OCI-LY3 (cell line): ENCODE measurements around the gene C1orf116.
"Not testable (repeated sequence)": the region's sequence is repeated elsewhere in the genome, so short reads cannot be mapped to it uniquely, and the experiment has no call there.

Source experiments
- H2AFZ ChIP-seq: fragments of 200-600, 300-600 bp; shearing (Covaris generic); 2 replicates; pipeline ENCODE4 v1.6.0; 2014; ENCODE audit warnings: antibody characterized with exemption, low read depth, low read length
- H3K27ac ChIP-seq: fragments of 200-600, 300-600 bp; sonication (generic); 2 replicates; pipeline ENCODE4 v1.5.1; 2014; ENCODE audit warnings: mild to moderate bottlenecking, low read length, moderate library complexity, mixed read lengths
- H3K27me3 ChIP-seq: fragments of 200-600, 300-600 bp; sonication (generic); 2 replicates; pipeline ENCODE4 v1.6.1; 2014; ENCODE audit warnings: low read depth, low read length, mixed read lengths
- H3K36me3 ChIP-seq: fragments of 200-600, 300-600 bp; sonication (generic); replicated peaks from 2 replicates; pipeline ENCODE3; 2014; ENCODE audit warnings: low read depth, low read length, mixed read lengths
- H3K4me1 ChIP-seq: fragments of 300-600, 200-600 bp; sonication (generic); 2 replicates; pipeline ENCODE4 v1.6.1; 2014; ENCODE audit warnings: low read length, mixed read lengths
- H3K4me2 ChIP-seq: fragments of 200-600, 300-600 bp; sonication (generic); 2 replicates; pipeline ENCODE4 v1.6.1; 2014; ENCODE audit warnings: low read length, mixed read lengths
- H3K4me3 ChIP-seq: fragments of 300-600, 200-600 bp; sonication (generic); 2 replicates; pipeline ENCODE4 v1.5.1; 2014; ENCODE audit warnings: antibody characterized with exemption, mild to moderate bottlenecking, low read length, moderate library complexity
- H3K79me2 ChIP-seq: fragments of 300-600, 200-600 bp; shearing (Covaris generic); 2 replicates; pipeline ENCODE4 v1.6.1; 2014; ENCODE audit warnings: mild to moderate bottlenecking, low read length, mixed read lengths
- H3K9ac ChIP-seq: fragments of 300-600, 200-600 bp; shearing (Covaris generic); 2 replicates; pipeline ENCODE4 v1.6.0; 2014; ENCODE audit warnings: mild to moderate bottlenecking, low read length, moderate library complexity
- H3K9me3 ChIP-seq: fragments of 200-600, 300-600 bp; shearing (Covaris generic); 2 replicates; pipeline ENCODE4 v1.6.1; 2014; ENCODE audit warnings: low read length, mixed read lengths; ENCODE audit not compliant: insufficient read depth
- H4K20me1 ChIP-seq: fragments of 200-600, 300-600 bp; sonication (generic); 2 replicates; pipeline ENCODE4 v1.6.1; 2016; ENCODE audit warnings: low read length, mixed read lengths; ENCODE audit not compliant: insufficient read depth
- EZH2phosphoT487 ChIP-seq: fragments of 200-600 bp; shearing (Covaris generic); IDR thresholded peaks from 2 replicates; pipeline ENCODE4 v1.6.1; 2018; ENCODE audit warnings: antibody characterized with exemption, mixed run types, low read depth
- TF ChIP-seq, protein P1 (sequence below): fragments of 200-600, 300-600 bp; sonication (generic); IDR thresholded peaks from 2 replicates; pipeline ENCODE4 v1.5.1; 2014; ENCODE audit warnings: antibody characterized with exemption, low read length, low read depth

The C1orf116 gene

DNA sequence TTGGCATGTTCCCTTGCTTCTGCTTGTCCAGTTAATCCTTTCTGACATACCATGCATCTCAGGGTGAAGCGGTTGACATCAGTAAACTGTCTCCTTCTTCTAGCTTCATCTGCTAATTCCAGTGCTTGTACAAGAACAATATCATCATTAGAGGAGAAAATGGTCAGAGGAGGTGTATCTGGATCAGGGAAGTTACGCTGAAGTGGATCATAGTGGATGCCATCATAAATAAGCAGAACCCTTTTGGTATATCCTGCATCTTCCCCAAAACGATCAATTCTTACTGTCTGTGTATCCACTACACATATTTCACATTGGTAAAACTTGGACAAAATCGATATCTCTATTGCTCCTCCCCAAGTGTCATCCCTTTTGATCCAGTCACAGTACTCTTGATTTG lies 16.5 kb upstream of the C1orf116 start:
- Histone ChIP-seq H3K9me3 (no peaks in the 10 kb centered on the region), H3K36me3 (peaks cover 33% of the 10 kb centered on the region), H3K9ac (no peak overlapping the region), H3K79me2 (peaks cover 46% of the 10 kb centered on the region), H2AFZ (no peak overlapping the region), H4K20me1 (0 out of 2 replicates have a peak, but pooled peaks cover 5% of the 10 kb centered on the region), H3K27ac (no peak overlapping the region), H3K27me3 (no peaks in the 10 kb centered on the region), H3K4me2 (no peak overlapping the region), H3K4me1 (peaks cover 23% of the 10 kb centered on the region), H3K4me3 (no peak overlapping the region)
- TF ChIP-seq, protein P1, sequence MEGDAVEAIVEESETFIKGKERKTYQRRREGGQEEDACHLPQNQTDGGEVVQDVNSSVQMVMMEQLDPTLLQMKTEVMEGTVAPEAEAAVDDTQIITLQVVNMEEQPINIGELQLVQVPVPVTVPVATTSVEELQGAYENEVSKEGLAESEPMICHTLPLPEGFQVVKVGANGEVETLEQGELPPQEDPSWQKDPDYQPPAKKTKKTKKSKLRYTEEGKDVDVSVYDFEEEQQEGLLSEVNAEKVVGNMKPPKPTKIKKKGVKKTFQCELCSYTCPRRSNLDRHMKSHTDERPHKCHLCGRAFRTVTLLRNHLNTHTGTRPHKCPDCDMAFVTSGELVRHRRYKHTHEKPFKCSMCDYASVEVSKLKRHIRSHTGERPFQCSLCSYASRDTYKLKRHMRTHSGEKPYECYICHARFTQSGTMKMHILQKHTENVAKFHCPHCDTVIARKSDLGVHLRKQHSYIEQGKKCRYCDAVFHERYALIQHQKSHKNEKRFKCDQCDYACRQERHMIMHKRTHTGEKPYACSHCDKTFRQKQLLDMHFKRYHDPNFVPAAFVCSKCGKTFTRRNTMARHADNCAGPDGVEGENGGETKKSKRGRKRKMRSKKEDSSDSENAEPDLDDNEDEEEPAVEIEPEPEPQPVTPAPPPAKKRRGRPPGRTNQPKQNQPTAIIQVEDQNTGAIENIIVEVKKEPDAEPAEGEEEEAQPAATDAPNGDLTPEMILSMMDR: no peak
- no peak for TF ChIP-seq EZH2phosphoT487

DNA sequence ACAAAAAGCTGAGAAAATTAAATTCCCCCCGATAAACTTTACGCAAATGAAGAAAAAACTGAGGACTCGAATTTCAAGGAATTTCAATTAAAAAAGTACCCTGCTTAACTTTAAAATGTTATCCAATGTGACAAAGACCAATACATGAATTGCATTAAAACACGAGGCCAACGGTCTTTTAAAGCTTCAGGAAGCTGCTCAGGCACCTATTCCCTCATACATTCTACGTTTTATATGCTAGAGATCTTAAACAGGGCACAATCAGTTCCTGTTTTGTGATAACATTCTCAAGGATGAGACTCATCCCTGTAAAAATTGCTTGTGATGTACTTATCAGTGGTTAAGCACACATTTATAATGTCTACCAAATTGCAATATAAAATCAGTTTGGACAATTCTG lies 15.5 kb upstream of the C1orf116 start:
- no peak for TF ChIP-seq EZH2phosphoT487
- no peak overlapping the region for H3K9ac ChIP-seq
- no peak overlapping the region for H3K4me2 ChIP-seq

DNA sequence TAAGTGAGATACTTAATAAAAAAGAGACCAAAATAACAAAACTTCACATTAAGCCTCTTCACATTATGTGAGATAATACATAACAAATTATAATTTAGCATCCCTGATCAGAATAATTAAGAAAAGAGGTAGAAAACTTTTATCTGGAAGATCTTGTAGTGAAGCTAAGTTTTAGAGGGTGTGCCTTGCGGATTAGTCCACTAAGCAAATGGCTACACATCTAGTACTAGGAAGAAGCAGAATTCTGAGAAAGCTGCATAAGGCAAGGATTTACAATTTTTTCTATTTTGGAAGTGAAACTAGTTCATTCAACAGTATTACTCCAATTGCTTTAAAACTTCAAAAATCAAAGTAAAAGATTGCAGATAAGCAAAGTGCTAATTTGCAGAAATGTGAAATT lies 14.9 kb upstream of the C1orf116 start:
- TF ChIP-seq, protein P1: no peak
- TF ChIP-seq EZH2phosphoT487: no peak
- H3K4me2 ChIP-seq: no peak overlapping the region

More for the DNA sequence above, 15.5 kb upstream of the C1orf116 start:
- H3K27me3 ChIP-seq: no peaks in the 10 kb centered on the region
- 0 out of 2 replicates have a peak, but pooled peaks cover 5% of the 10 kb centered on the region for H4K20me1 ChIP-seq
- H3K79me2 ChIP-seq: peaks cover 46% of the 10 kb centered on the region
- H3K4me3 ChIP-seq: no peak overlapping the region
- no peak overlapping the region for H3K27ac ChIP-seq
- no peaks in the 10 kb centered on the region for H3K9me3 ChIP-seq
- H3K36me3 ChIP-seq: peaks cover 38% of the 10 kb centered on the region
- no peak overlapping the region for H2AFZ ChIP-seq
- H3K4me1 ChIP-seq: peaks cover 17% of the 10 kb centered on the region

DNA sequence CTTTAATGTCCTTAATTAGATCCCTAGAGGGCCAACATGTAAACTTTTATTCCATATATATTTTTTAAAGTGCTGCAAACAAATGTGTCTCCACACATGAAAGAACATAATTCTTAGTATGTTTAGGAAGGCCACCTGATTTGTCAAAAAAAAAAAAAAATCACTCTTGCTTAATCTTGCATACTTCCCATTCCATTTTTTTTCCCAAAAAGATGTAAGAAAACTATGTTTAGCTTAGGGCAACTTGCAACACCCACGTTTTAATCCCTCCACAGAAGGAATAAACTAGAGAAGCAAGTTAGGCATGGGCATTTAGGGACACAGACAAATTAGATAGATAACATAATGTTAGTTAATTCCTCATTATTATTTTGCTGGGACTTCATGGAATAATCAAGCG lies 12.9 kb upstream of the C1orf116 start:
- H3K4me1 ChIP-seq: peaks cover 6% of the 10 kb centered on the region
- no peak overlapping the region for H3K9ac ChIP-seq
- no peaks in the 10 kb centered on the region for H3K9me3 ChIP-seq
- peaks cover 43% of the 10 kb centered on the region for H3K36me3 ChIP-seq
- 0 out of 2 replicates have a peak, but pooled peaks cover 5% of the 10 kb centered on the region for H4K20me1 ChIP-seq
- no peak overlapping the region for H3K27ac ChIP-seq
- H3K4me3 ChIP-seq: no peak overlapping the region
- H3K79me2 ChIP-seq: peaks cover 43% of the 10 kb centered on the region
- TF ChIP-seq EZH2phosphoT487: no peak
- TF ChIP-seq, protein P1: no peak
- no peaks in the 10 kb centered on the region for H3K27me3 ChIP-seq
- no peak overlapping the region for H2AFZ ChIP-seq
- no peak overlapping the region for H3K4me2 ChIP-seq

More for the DNA sequence above, 14.9 kb upstream of the C1orf116 start:
- Histone ChIP-seq H3K4me1 (peaks cover 17% of the 10 kb centered on the region), H3K4me3 (no peak overlapping the region), H3K9ac (no peak overlapping the region), H3K9me3 (no peaks in the 10 kb centered on the region), H3K79me2 (peaks cover 46% of the 10 kb centered on the region), H3K27ac (no peak overlapping the region), H3K36me3 (peaks cover 43% of the 10 kb centered on the region), H4K20me1 (0 out of 2 replicates have a peak, but pooled peaks cover 5% of the 10 kb centered on the region), H2AFZ (no peak overlapping the region), H3K27me3 (no peaks in the 10 kb centered on the region)

DNA sequence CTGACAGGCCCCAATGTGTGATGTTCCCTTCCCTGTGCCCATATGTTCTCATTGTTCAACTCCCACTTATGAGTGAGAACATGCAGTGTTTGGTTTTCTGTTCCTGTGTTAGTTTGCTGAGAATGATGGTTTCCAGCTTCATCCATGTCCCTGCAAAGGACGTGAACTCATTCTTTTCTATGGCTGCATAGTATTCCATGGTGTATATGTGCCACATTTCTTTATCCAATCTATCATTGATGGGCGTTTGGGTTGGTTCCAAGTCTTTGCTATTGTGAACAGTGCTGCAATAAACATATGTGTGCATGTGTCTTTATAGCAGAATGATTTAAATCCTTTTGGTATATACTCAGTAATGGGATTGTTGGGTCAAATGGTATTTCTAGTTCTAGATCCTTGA lies 8.8 kb upstream of the C1orf116 start:
- H4K20me1 ChIP-seq, H3K27ac ChIP-seq, H3K79me2 ChIP-seq, H3K9me3 ChIP-seq, H2AFZ ChIP-seq, H3K4me1 ChIP-seq, H3K9ac ChIP-seq, H3K4me3 ChIP-seq, H3K4me2 ChIP-seq: not testable (repeated sequence)
- Histone ChIP-seq H3K36me3 (peaks cover 17% of the 10 kb centered on the region), H3K27me3 (peaks cover 25% of the 10 kb centered on the region)
